ENCODE measurements around the gene ASCL2.

Gene ASCL2

GRCh38 chr11:2299773-2300172 is 29.4 kb upstream of the ASCL2 start:
- Histone ChIP-seq H3K4me1 (ENCODE audit: insufficient read depth, low read length) (no peaks in the 10 kb centered on the region), H3K9me3 (ENCODE audit: insufficient read depth, low read depth, low read length) (no peaks in the 10 kb centered on the region), H3K27me3 (ENCODE audit: insufficient read depth, low read length) (peaks cover 4% of the 10 kb centered on the region; the same call in 1 of the 2 replicates), H3K36me3 (ENCODE audit: insufficient read depth, low read depth, low read length) (no peaks in the 10 kb centered on the region), H3K27ac (ENCODE audit: low read length) (no peak overlapping the region), H3K9ac (ENCODE audit: low read depth, low read length) (no peak overlapping the region), H3K4me3 (ENCODE audit: low read length) (no peak overlapping the region)

DNA sequence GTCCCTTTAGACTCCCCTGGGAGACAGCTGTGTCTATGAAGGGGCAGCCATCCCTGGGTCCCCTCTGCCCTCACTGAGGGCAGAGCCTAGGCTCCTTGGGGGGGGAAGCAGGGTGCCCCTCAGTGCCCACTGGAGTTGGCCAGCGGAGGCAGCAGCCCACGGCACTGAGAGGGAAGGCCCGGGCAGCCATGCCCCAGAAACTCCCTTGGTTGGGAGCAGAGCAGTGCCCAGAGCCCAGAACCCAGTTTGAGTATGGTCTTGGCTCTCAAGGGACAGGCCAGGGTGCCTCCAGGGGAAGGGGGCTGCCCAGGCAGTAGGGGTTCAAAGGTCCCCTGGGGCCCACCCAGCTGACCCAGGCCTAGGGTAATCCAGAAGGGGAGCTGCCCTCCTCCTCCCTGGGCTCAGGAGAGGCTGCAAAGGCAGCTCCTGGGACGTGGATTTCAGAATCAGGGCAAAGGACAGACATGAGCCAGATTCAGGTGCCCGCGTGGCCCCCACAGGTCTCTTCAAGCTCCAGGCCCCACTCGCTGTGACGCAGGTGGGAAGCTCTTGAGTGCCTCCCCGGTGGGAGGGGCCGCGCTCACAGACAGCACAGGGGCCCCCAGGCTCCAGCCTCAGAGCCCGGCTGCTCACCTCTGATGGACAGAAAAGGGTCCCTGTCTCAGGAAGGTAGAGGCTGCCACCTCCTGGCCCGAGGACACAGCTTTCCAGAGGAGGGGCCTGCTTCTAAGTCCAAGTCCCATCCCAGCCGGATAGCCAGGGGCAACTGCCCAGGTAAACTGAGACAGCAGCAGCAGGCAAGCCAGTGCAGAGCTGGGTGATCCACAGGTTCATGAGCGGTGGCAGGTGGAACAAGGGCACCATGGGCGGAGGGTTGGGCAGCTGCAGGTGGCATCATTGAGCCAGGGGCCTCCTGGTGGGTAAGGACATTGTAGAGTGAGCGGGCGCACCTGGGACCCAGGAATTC is 28.7 kb upstream of the ASCL2 start:
- H3K9me3 ChIP-seq (ENCODE audit: insufficient read depth, low read depth, low read length): no peaks in the 10 kb centered on the region
- peaks cover 11% of the 10 kb centered on the region; the same call in 1 of the 2 replicates for H3K27me3 ChIP-seq (ENCODE audit: insufficient read depth, low read length)
- no peak overlapping the region for H3K4me3 ChIP-seq (ENCODE audit: low read length)
- no peak overlapping the region for H3K9ac ChIP-seq (ENCODE audit: low read depth, low read length)
- H3K4me1 ChIP-seq (ENCODE audit: insufficient read depth, low read length): no peaks in the 10 kb centered on the region
- H3K27ac ChIP-seq (ENCODE audit: low read length): no peak overlapping the region
- H3K36me3 ChIP-seq (ENCODE audit: insufficient read depth, low read depth, low read length): no peaks in the 10 kb centered on the region

DNA sequence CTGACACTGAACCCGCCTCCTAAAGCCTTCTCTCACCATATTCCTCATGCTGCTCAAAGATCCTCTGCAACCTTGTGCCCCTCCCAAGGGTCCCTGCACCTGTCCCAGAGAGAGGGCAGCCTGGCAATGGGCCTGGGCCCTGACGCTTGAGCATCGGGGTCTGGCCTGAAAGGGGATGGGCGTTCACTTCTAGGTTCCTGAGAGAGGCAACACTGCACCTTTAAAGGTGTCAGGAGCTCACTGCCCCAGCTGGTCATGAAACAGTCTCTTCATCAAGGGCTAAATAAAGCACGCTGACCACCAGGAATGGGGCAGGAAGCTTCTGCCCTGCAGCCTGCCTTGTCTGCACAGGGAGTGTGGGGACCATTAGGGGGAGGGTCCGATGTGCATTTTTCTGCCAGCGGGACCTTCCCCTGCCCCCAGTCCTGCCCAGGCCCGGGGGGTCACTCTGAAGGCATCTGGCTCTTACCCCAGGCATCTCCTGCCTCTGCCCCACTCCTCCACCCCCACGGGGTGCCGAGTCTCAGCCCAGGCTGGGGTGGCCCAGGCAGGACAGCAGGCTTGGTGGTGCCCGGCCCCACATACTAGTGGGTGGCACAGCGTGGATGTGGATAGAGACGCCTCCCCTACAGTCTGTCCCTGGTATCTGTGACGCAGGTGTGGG is 27.9 kb upstream of the ASCL2 start:
- no peak overlapping the region for H3K27ac ChIP-seq (ENCODE audit: low read length)
- H3K4me3 ChIP-seq (ENCODE audit: low read length): no peak overlapping the region
- H3K4me1 ChIP-seq (ENCODE audit: insufficient read depth, low read length): no peaks in the 10 kb centered on the region
- H3K27me3 ChIP-seq (ENCODE audit: insufficient read depth, low read length): peaks cover 16% of the 10 kb centered on the region; the same call in 1 of the 2 replicates
- no peaks in the 10 kb centered on the region for H3K9me3 ChIP-seq (ENCODE audit: insufficient read depth, low read depth, low read length)
- no peaks in the 10 kb centered on the region for H3K36me3 ChIP-seq (ENCODE audit: insufficient read depth, low read depth, low read length)
- H3K9ac ChIP-seq (ENCODE audit: low read depth, low read length): no peak overlapping the region

- H3K36me3 ChIP-seq (ENCODE audit: insufficient read depth, low read depth, low read length): no peaks in the 10 kb centered on the region
- no peaks in the 10 kb centered on the region for H3K4me1 ChIP-seq (ENCODE audit: insufficient read depth, low read length)
- peaks cover 16% of the 10 kb centered on the region; the same call in 1 of the 2 replicates for H3K27me3 ChIP-seq (ENCODE audit: insufficient read depth, low read length)
- no peak overlapping the region for H3K9ac ChIP-seq (ENCODE audit: low read depth, low read length)
- no peaks in the 10 kb centered on the region for H3K9me3 ChIP-seq (ENCODE audit: insufficient read depth, low read depth, low read length)
- no peak overlapping the region for H3K4me3 ChIP-seq (ENCODE audit: low read length)
- no peak overlapping the region for H3K27ac ChIP-seq (ENCODE audit: low read length)
Observed at GRCh38 chr11:2297623-2298030, 27.2 kb upstream of the ASCL2 start.

DNA sequence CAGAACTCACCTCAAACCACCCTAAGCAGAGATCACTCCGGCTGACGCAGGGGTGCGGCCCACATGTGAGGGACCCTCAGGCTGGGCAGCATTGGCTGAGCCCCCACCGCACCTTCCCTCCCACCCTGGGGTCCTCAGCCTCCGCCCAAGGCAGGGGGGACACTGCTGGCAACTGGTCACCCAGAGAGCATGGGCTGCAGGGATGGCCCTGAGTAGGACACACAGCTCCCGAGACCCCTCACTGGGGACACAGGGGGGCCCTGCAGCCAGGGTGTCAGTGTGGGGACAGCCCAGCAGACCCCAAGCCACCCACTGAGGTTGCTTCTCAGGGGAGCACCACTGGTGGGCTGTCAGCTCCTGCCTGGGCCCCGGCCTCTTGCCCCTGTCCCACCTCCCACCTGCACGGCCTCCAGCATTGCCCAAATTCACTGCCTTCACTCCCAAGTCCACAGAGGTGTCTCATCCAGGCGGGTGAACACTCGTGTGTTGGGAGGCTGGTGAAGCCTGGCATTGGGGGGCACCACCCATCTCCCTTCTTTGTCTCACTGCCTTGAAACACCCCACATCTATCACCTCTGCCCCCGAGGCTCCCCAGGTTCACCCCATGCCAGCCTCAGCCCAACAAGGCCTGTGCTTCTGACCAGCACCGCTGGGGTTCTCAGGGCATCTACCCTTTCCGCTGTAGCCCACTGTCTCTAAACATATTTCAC is 26.7 kb upstream of the ASCL2 start:
- Histone ChIP-seq H3K9me3 (ENCODE audit: insufficient read depth, low read depth, low read length) (no peaks in the 10 kb centered on the region), H3K27me3 (ENCODE audit: insufficient read depth, low read length) (peaks cover 16% of the 10 kb centered on the region; the same call in 1 of the 2 replicates), H3K4me3 (ENCODE audit: low read length) (no peak overlapping the region), H3K4me1 (ENCODE audit: insufficient read depth, low read length) (no peaks in the 10 kb centered on the region), H3K9ac (ENCODE audit: low read depth, low read length) (no peak overlapping the region), H3K36me3 (ENCODE audit: insufficient read depth, low read depth, low read length) (no peaks in the 10 kb centered on the region), H3K27ac (ENCODE audit: low read length) (no peak overlapping the region)

DNA sequence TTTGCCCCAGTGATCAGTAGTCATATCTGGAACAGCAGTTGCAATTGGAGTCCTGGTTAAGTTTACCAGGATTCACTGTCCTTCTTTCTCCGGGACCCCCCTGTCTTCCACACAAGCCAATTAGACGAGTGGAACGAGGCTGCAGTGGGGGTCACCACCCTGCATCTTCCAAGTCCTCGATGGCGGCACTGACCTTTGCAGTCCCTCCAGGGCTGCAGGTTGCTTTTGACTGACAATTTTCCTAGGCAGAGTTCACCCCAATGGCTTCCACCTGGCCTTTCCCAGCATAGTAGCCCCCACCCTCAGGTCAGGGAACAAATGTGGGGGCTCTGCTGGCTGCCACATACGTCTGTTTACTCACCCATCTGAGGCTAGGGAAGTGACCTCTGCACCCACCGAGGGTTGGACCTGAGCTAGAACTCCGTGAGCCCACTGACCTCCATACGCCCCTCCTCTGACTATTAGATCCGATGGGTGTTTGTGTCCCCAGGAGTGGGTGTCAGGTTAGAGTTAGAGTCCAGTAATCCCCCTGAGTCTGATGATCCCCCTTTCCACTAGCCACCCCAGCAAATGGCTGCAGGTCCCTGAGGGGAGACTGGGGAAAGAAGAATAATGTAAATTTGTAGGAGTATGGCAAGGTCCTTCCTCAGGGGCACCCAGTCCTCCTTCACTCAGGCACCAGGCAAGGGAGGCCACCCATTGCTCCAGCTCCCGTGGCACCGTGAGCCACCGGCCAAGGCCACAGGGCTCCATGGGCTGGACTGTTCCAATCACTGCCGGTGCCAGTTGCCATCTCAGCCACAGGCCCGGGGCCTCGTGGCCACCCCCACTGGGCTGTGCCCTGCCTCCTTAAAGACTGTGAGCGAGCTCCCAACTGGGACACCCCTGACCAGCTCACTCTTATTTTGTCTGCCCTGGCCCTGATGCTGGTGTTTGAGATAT is 25.9 kb upstream of the ASCL2 start:
- Histone ChIP-seq H3K9me3 (ENCODE audit: insufficient read depth, low read depth, low read length) (no peaks in the 10 kb centered on the region), H3K27me3 (ENCODE audit: insufficient read depth, low read length) (peaks cover 16% of the 10 kb centered on the region; the same call in 1 of the 2 replicates), H3K36me3 (ENCODE audit: insufficient read depth, low read depth, low read length) (no peaks in the 10 kb centered on the region), H3K4me3 (ENCODE audit: low read length) (no peak overlapping the region), H3K27ac (ENCODE audit: low read length) (no peak overlapping the region), H3K4me1 (ENCODE audit: insufficient read depth, low read length) (no peaks in the 10 kb centered on the region), H3K9ac (ENCODE audit: low read depth, low read length) (no peak overlapping the region)

GRCh38 chr11:2294926-2295290 is 24.5 kb upstream of the ASCL2 start:
- H3K36me3 ChIP-seq (ENCODE audit: insufficient read depth, low read depth, low read length): no peaks in the 10 kb centered on the region
- H3K27me3 ChIP-seq (ENCODE audit: insufficient read depth, low read length): peaks cover 24% of the 10 kb centered on the region
- no peak overlapping the region for H3K27ac ChIP-seq (ENCODE audit: low read length)
- no peaks in the 10 kb centered on the region for H3K4me1 ChIP-seq (ENCODE audit: insufficient read depth, low read length)
- H3K9me3 ChIP-seq (ENCODE audit: insufficient read depth, low read depth, low read length): no peaks in the 10 kb centered on the region
- no peak overlapping the region for H3K9ac ChIP-seq (ENCODE audit: low read depth, low read length)
- no peak overlapping the region for H3K4me3 ChIP-seq (ENCODE audit: low read length)

- no peak overlapping the region for H3K9ac ChIP-seq (ENCODE audit: low read depth, low read length)
- no peak overlapping the region for H3K4me3 ChIP-seq (ENCODE audit: low read length)
- no peaks in the 10 kb centered on the region for H3K36me3 ChIP-seq (ENCODE audit: insufficient read depth, low read depth, low read length)
- no peaks in the 10 kb centered on the region for H3K4me1 ChIP-seq (ENCODE audit: insufficient read depth, low read length)
- H3K27ac ChIP-seq (ENCODE audit: low read length): no peak overlapping the region
- peaks cover 25% of the 10 kb centered on the region for H3K27me3 ChIP-seq (ENCODE audit: insufficient read depth, low read length)
- H3K9me3 ChIP-seq (ENCODE audit: insufficient read depth, low read depth, low read length): no peaks in the 10 kb centered on the region
Observed at GRCh38 chr11:2293984-2294925, 23.9 kb upstream of the ASCL2 start.

DNA sequence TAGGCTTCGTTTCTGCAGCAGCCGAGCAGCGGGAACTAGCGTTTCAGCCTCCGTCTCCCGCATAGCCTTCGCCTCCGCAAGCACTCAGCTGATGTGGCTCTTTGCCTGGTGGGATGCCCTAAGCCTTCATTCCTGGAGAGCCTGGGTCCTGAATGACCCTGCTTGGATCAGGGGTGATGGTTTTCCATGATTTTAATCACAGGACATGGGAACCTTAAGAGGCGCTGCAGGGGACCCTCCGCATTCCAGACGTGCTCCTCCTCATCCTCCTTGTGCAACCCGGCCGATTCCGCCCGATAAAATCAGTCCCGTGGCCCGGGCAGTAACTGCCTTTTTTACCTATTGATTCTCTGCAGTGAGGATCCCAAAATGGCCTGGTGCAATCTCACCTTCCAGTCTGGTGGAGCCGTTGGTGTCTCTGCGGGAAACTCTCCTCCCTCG is 23.2 kb upstream of the ASCL2 start:
- no peaks in the 10 kb centered on the region for H3K9me3 ChIP-seq (ENCODE audit: insufficient read depth, low read depth, low read length)
- no peak overlapping the region for H3K9ac ChIP-seq (ENCODE audit: low read depth, low read length)
- no peak overlapping the region for H3K4me3 ChIP-seq (ENCODE audit: low read length)
- peaks cover 25% of the 10 kb centered on the region for H3K27me3 ChIP-seq (ENCODE audit: insufficient read depth, low read length)
- H3K4me1 ChIP-seq (ENCODE audit: insufficient read depth, low read length): no peaks in the 10 kb centered on the region
- H3K36me3 ChIP-seq (ENCODE audit: insufficient read depth, low read depth, low read length): no peaks in the 10 kb centered on the region
- no peak overlapping the region for H3K27ac ChIP-seq (ENCODE audit: low read length)

GRCh38 chr11:2290351-2290841 is 20.0 kb upstream of the ASCL2 start:
- H3K4me1 ChIP-seq (ENCODE audit: insufficient read depth, low read length): no peaks in the 10 kb centered on the region
- H3K9me3 ChIP-seq (ENCODE audit: insufficient read depth, low read depth, low read length): no peaks in the 10 kb centered on the region
- H3K4me3 ChIP-seq (ENCODE audit: low read length): no peak overlapping the region

More at GRCh38 chr11:2290351-2290841, 20.0 kb upstream of the ASCL2 start:
- Histone ChIP-seq H3K27ac (ENCODE audit: low read length) (no peak overlapping the region), H3K27me3 (ENCODE audit: insufficient read depth, low read length) (peaks cover 25% of the 10 kb centered on the region), H3K9ac (ENCODE audit: low read depth, low read length) (no peak overlapping the region), H3K36me3 (ENCODE audit: insufficient read depth, low read depth, low read length) (no peaks in the 10 kb centered on the region)

All from iPS-20b (cell line).